Activated T-helper 1 cell treated with anti-CD3 and anti-CD28 coated beads, Interleukin-2, amount 50 U/mL, for 16 hours (primary cell): ENCODE results near the gene FCN1.
"Not testable (repeated sequence)": the region's sequence is repeated elsewhere in the genome, so short reads cannot be mapped to it uniquely, and the experiment has no call there.

ENCODE experiments used
- DNase-seq, 2 donors: peaks; one replicate each; pipeline ENCODE4 v3.0.0-alpha.2; 2020; ENCODE audit warnings: low read depth in 1 of 2, low spot score in 1 of 2

The FCN1 gene

DNA sequence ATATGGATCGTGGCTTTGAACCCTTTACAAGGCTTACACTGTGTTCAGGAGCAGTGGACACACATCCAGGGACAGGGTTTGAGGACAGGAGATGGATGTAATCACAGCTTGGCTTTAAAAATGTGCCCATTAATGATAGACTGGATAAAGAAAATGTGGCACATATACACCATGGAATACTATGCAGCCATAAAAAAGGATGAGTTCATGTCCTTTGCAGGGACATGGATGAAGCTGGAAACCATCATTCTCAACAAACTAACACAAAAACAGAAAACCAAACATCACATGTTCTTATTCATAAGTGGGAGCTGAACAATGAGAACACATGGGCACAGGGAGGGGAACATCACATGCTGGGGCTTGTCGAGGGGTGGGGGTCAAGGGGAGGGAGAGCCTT, 60.3 kb downstream of the FCN1 start:
- not testable (repeated sequence) for DNase-seq

DNA sequence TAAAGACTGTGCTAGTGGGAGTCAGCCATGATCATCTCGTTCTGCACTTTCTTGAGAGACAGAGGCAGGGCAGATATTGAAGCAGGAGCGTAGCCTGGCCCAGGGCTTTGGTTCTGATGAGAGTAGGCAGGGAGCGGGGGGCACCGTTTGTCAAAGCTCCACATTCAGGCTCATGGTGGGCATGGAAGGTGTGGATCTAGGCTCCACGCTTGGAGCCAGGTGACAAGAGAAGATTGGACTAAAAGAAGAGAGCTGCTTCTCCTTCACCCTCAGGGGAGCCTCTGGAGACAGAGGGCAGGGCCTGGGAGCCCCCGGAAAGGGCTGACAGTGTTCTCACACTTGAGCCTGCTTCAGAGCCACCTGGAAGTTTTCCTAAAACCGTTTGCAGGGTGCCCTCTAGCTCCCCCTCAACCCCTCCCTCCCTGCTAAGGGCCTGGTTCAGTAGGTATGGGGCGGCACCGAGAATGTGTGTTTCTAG, 61.8 kb downstream of the FCN1 start:
- DNase-seq: no peak
